ENCODE results near the gene LCOR. TPM values are rescaled to one million over a fixed set of nuclear protein-coding genes. Genes with fewer than 3 reads are reported as not detected.

The LCOR gene
- total and polyA plus RNA-seq, 5 experiments from 2014 or later = 18.9 to 51.2 (median 26.6) TPM

- Mint-ChIP-seq H3K4me1 (peaks cover 29 to 73% (median 59%) of the 10 kb centered on the region in 4 donors), H3K36me3 (peaks cover 0 to 9% (median 4%) of the 10 kb centered on the region in 3 donors), H3K27me3 (no peaks in the 10 kb centered on the region), H3K27ac (peak overlapping the region in 2 of 10 donors; percentile 10 to 18), H3K9me3 (no peaks in the 10 kb centered on the region), H3K4me3 (peak overlapping the region in 1 of 10 donors; percentile 34)
- POLR2A ChIA-PET = no interaction called here
- DNase-seq (no peak), ATAC-seq (no peak)
Observed at GRCh38 chr10:96902117-96902516, 70.0 kb downstream of the LCOR start.

GRCh38 chr10:96902731-96903358, 70.7 kb downstream of the LCOR start:
- POLR2A ChIA-PET = no interaction called here
- peaks cover 0 to 14% (median 4%) of the 10 kb centered on the region in 3 donors for H3K36me3 Mint-ChIP-seq
- no peak overlapping the region for H3K4me3 Mint-ChIP-seq
- no peaks in the 10 kb centered on the region for H3K27me3 Mint-ChIP-seq
- H3K4me1 Mint-ChIP-seq = peaks cover 29 to 67% (median 52%) of the 10 kb centered on the region in 4 donors
- H3K9me3 Mint-ChIP-seq = no peaks in the 10 kb centered on the region
- ATAC-seq = no peak
- H3K27ac Mint-ChIP-seq = no peak overlapping the region
- DNase-seq = no peak

GRCh38 chr10:96904648-96905047, 72.5 kb downstream of the LCOR start:
- H3K27ac Mint-ChIP-seq = peak overlapping the region in 1 of 10 donors; percentile 22
- H3K4me3 Mint-ChIP-seq = no peak overlapping the region
- DNase-seq = no peak
- POLR2A ChIA-PET = no interaction called here
- H3K4me1 Mint-ChIP-seq = peaks cover 26 to 57% (median 46%) of the 10 kb centered on the region in 4 donors
- no peaks in the 10 kb centered on the region for H3K27me3 Mint-ChIP-seq
- no peaks in the 10 kb centered on the region for H3K9me3 Mint-ChIP-seq
- no peak for ATAC-seq
- H3K36me3 Mint-ChIP-seq = peaks cover 0 to 32% (median 11%) of the 10 kb centered on the region in 3 donors

- Mint-ChIP-seq H3K36me3 (peaks cover 0 to 37% (median 11%) of the 10 kb centered on the region in 3 donors), H3K27me3 (no peaks in the 10 kb centered on the region), H3K4me1 (peaks cover 28 to 60% (median 52%) of the 10 kb centered on the region in 4 donors), H3K27ac (peak overlapping the region in 1 of 10 donors; percentile 51), H3K9me3 (no peaks in the 10 kb centered on the region), H3K4me3 (no peak overlapping the region)
- DNase-seq (no peak), ATAC-seq (no peak)
- POLR2A ChIA-PET = no interaction called here
Observed at GRCh38 chr10:96906864-96907263, 74.8 kb downstream of the LCOR start.

- peaks cover 16 to 38% (median 35%) of the 10 kb centered on the region in 4 donors for H3K4me1 Mint-ChIP-seq
- no peak overlapping the region for H3K4me3 Mint-ChIP-seq
- ATAC-seq (peak in 1 of 2 donors; percentile 53), DNase-seq (peak in 4 of 10 donors; percentile 12 to 38 (median 28))
- H3K27ac Mint-ChIP-seq = peak overlapping the region in 4 of 10 donors; percentile 6 to 44 (median 12)
- peaks cover 4 to 65% (median 29%) of the 10 kb centered on the region in 3 donors for H3K36me3 Mint-ChIP-seq
- POLR2A ChIA-PET = no interaction called here
- H3K9me3 Mint-ChIP-seq = no peaks in the 10 kb centered on the region
- no peaks in the 10 kb centered on the region for H3K27me3 Mint-ChIP-seq
Observed at GRCh38 chr10:96910488-96911395, 78.6 kb downstream of the LCOR start.

- peak overlapping the region in 2 of 10 donors; percentile 17 to 37 for H3K27ac Mint-ChIP-seq
Observed at GRCh38 chr10:96912405-96912804, 80.3 kb downstream of the LCOR start.

GRCh38 chr10:96913906-96914305, 81.8 kb downstream of the LCOR start:
- Mint-ChIP-seq H3K4me1 (peaks cover 24 to 50% (median 41%) of the 10 kb centered on the region in 4 donors), H3K27me3 (no peaks in the 10 kb centered on the region), H3K9me3 (no peaks in the 10 kb centered on the region), H3K4me3 (no peak overlapping the region), H3K27ac (peak overlapping the region in 1 of 10 donors; percentile 74), H3K36me3 (peaks cover 4 to 63% (median 35%) of the 10 kb centered on the region in 3 donors)
- ATAC-seq (no peak), DNase-seq (no peak)
- POLR2A ChIA-PET = no interaction called here

More at GRCh38 chr10:96912405-96912804, 80.3 kb downstream of the LCOR start:
- Mint-ChIP-seq H3K36me3 (peaks cover 4 to 73% (median 33%) of the 10 kb centered on the region in 3 donors), H3K4me1 (peaks cover 16 to 38% (median 32%) of the 10 kb centered on the region in 4 donors), H3K9me3 (no peaks in the 10 kb centered on the region), H3K27me3 (no peaks in the 10 kb centered on the region), H3K4me3 (no peak overlapping the region)
- ATAC-seq (no peak), DNase-seq (no peak)
- POLR2A ChIA-PET = interaction anchor here (1.0 kb wide), 1 partner anchor 13 kb away, joined by 3 read pairs; no protein-coding TSS in a partner anchor

GRCh38 chr10:96917628-96918027, 85.5 kb downstream of the LCOR start:
- Mint-ChIP-seq H3K27me3 (no peaks in the 10 kb centered on the region), H3K27ac (peak overlapping the region in 7 of 10 donors; percentile 2 to 46 (median 14)), H3K4me1 (peaks cover 13 to 37% (median 30%) of the 10 kb centered on the region in 4 donors), H3K9me3 (no peaks in the 10 kb centered on the region), H3K4me3 (no peak overlapping the region), H3K36me3 (peaks cover 13 to 55% (median 34%) of the 10 kb centered on the region in 3 donors)
- DNase-seq (no peak), ATAC-seq (no peak)
- POLR2A ChIA-PET = no interaction called here

- H3K27ac Mint-ChIP-seq = peak overlapping the region in 5 of 10 donors; percentile 1 to 73 (median 27)
- DNase-seq = no peak
Observed at GRCh38 chr10:96918214-96919002, 86.3 kb downstream of the LCOR start.

GRCh38 chr10:96919785-96920430, 87.8 kb downstream of the LCOR start:
- peaks cover 15 to 41% (median 27%) of the 10 kb centered on the region in 4 donors for H3K4me1 Mint-ChIP-seq
- DNase-seq (no peak), ATAC-seq (no peak)
- H3K27me3 Mint-ChIP-seq = no peaks in the 10 kb centered on the region
- no peaks in the 10 kb centered on the region for H3K9me3 Mint-ChIP-seq
- H3K36me3 Mint-ChIP-seq = peaks cover 13 to 48% (median 26%) of the 10 kb centered on the region in 3 donors
- peak overlapping the region in 1 of 10 donors; percentile 29 for H3K4me3 Mint-ChIP-seq
- POLR2A ChIA-PET = no interaction called here
- H3K27ac Mint-ChIP-seq = peak overlapping the region in 2 of 10 donors; percentile 25 to 59

More at GRCh38 chr10:96918214-96919002, 86.3 kb downstream of the LCOR start:
- Mint-ChIP-seq H3K4me1 (peaks cover 15 to 36% (median 25%) of the 10 kb centered on the region in 4 donors), H3K36me3 (peaks cover 9 to 49% (median 27%) of the 10 kb centered on the region in 3 donors), H3K4me3 (no peak overlapping the region), H3K9me3 (no peaks in the 10 kb centered on the region), H3K27me3 (no peaks in the 10 kb centered on the region)
- no peak for ATAC-seq
- POLR2A ChIA-PET = no interaction called here

- ATAC-seq (no peak), DNase-seq (no peak)
- Mint-ChIP-seq H3K4me1 (peaks cover 18 to 49% (median 31%) of the 10 kb centered on the region in 4 donors), H3K27ac (no peak overlapping the region), H3K4me3 (no peak overlapping the region), H3K9me3 (no peaks in the 10 kb centered on the region), H3K27me3 (no peaks in the 10 kb centered on the region), H3K36me3 (peaks cover 19 to 43% (median 29%) of the 10 kb centered on the region in 3 donors)
- POLR2A ChIA-PET = no interaction called here
Observed at GRCh38 chr10:96921655-96922054, 89.6 kb downstream of the LCOR start.

Measured in naive thymus-derived CD8-positive, alpha-beta T cell (primary cell).